NCI-H128 (cell line): ENCODE results near the gene PTCD2.

Source experiments
- DNase-seq: peaks from one replicate; lab custom pipeline; 2025; ENCODE audit not compliant: unreplicated experiment; lab: John Stamatoyannopoulos, UW

Gene PTCD2

GRCh38 chr5:72338689-72339209, 18.6 kb downstream of the PTCD2 start:
- no peak for DNase-seq

GRCh38 chr5:72346398-72346797, 26.2 kb downstream of the PTCD2 start:
- DNase-seq, result no peak

- no peak for DNase-seq
Observed at GRCh38 chr5:72347801-72348308, 27.7 kb downstream of the PTCD2 start.

- DNase-seq, result no peak
Observed at GRCh38 chr5:72351376-72351775, 31.2 kb downstream of the PTCD2 start.

- no peak for DNase-seq
Observed at GRCh38 chr5:72352616-72353015, 32.4 kb downstream of the PTCD2 start.

- DNase-seq, result no peak
Observed at GRCh38 chr5:72353046-72353445, 32.9 kb downstream of the PTCD2 start.

GRCh38 chr5:72355706-72356299, 35.6 kb downstream of the PTCD2 start:
- DNase-seq, result no peak

- DNase-seq, result no peak
Observed at GRCh38 chr5:72356361-72356760, 36.2 kb downstream of the PTCD2 start.

- no peak for DNase-seq
Observed at GRCh38 chr5:72358925-72359324, 38.8 kb downstream of the PTCD2 start.

GRCh38 chr5:72359886-72360285, 39.7 kb downstream of the PTCD2 start:
- no peak for DNase-seq

GRCh38 chr5:72363166-72363802, 43.1 kb downstream of the PTCD2 start:
- DNase-seq, result no peak

- no peak for DNase-seq
Observed at GRCh38 chr5:72364171-72364570, 44.0 kb downstream of the PTCD2 start.

- no peak for DNase-seq
Observed at GRCh38 chr5:72364951-72365350, 44.8 kb downstream of the PTCD2 start.

- no peak for DNase-seq
Observed at GRCh38 chr5:72366324-72366976, 46.3 kb downstream of the PTCD2 start.

- DNase-seq, result no peak
Observed at GRCh38 chr5:72368271-72368670, 48.1 kb downstream of the PTCD2 start.

GRCh38 chr5:72369301-72369700, 49.1 kb downstream of the PTCD2 start:
- no peak for DNase-seq

- DNase-seq, result no peak
Observed at GRCh38 chr5:72369711-72370110, 49.5 kb downstream of the PTCD2 start.

- DNase-seq, result no peak
Observed at GRCh38 chr5:72372331-72372730, 52.2 kb downstream of the PTCD2 start.

GRCh38 chr5:72372923-72373322, 52.8 kb downstream of the PTCD2 start:
- no peak for DNase-seq

- DNase-seq, result no peak
Observed at GRCh38 chr5:72374844-72375243, 54.7 kb downstream of the PTCD2 start.

- no peak for DNase-seq
Observed at GRCh38 chr5:72376381-72376780, 56.2 kb downstream of the PTCD2 start.
